Colonic mucosa (tissue), 4 donors: ENCODE data around the gene COL4A4. TPM values are rescaled to one million over a fixed set of nuclear protein-coding genes. Genes with fewer than 3 reads are reported as not detected.

Source experiments
- DNase-seq: peaks from one replicate; pipeline ENCODE4 v3.0.0-alpha.2; 2020
- H3K27ac ChIP-seq: fragments of 200-600 bp; one replicate; pipeline ENCODE4 v1.8.0; 2021
- H3K27me3 ChIP-seq: fragments of 200-600 bp; one replicate; pipeline ENCODE4 v1.8.0; 2021
- H3K36me3 ChIP-seq: fragments of 200-600 bp; one replicate; pipeline ENCODE4 v1.8.0; 2021
- H3K4me1 ChIP-seq: fragments of 200-600 bp; one replicate; pipeline ENCODE4 v1.8.0; 2021; ENCODE audit warnings: mild to moderate bottlenecking
- H3K4me3 ChIP-seq: fragments of 200-600 bp; one replicate; pipeline ENCODE4 v1.8.0; 2021
- H3K9ac ChIP-seq, 2 donors: one replicate each; pipeline ENCODE4 v1.7.0; 2013; ENCODE audit warnings: control low read depth in 2 of 2, low read depth in 2 of 2, low read length in 2 of 2
- H3K9me3 ChIP-seq: fragments of 200-600 bp; one replicate; pipeline ENCODE4 v1.8.0; 2021
- CTCF ChIP-seq: fragments of 200-600 bp; IDR thresholded peaks from one replicate; pipeline ENCODE4 v1.8.0; 2022; ENCODE audit warnings: antibody characterized with exemption, mild to moderate bottlenecking
- intact Hi-C: fragments of 100-400 bp; cut with DNase I; formaldehyde crosslinking; loops from one replicate; pipeline ENCODE4 v1.14.1; 2022
- total RNA-seq, 2 donors: library from RNA; stranded (reverse); fragmentation: NEBNext Ultra II Directional in 1 of 2; extraction: Animal tissue kit (Norgen Biotek cat#: 25700) in 1 of 2; gene quantifications; one replicate each; pipeline ENCODE4 v1.2.1, GENCODE V29; 2021
- donor health status: healthy.
- donor health status: DM: no; HTN: no; CAD: no.
- donor health status: DM: no; HTN: no; CAD: no.

The COL4A4 gene
- total RNA-seq, 2 donors from 2014 or later, result 0.40 to 0.93 TPM

- H3K27ac ChIP-seq, result no peak overlapping the region
- TF ChIP-seq CTCF, result no peak
- H3K9me3 ChIP-seq, result no peaks in the 10 kb centered on the region
- no peak for DNase-seq
- no peaks in the 10 kb centered on the region for H3K4me1 ChIP-seq
- H3K4me3 ChIP-seq, result no peak overlapping the region
- intact Hi-C loops, result no loop called here
- no peaks in the 10 kb centered on the region for H3K36me3 ChIP-seq
- H3K27me3 ChIP-seq, result no peaks in the 10 kb centered on the region
- H3K9ac ChIP-seq, result no peak overlapping the region
Observed at GRCh38 chr2:226973816-226974215, 190.2 kb downstream of the COL4A4 start.

GRCh38 chr2:226971770-226972169, 192.2 kb downstream of the COL4A4 start:
- Histone ChIP-seq H3K27me3 (no peaks in the 10 kb centered on the region), H3K4me1 (no peaks in the 10 kb centered on the region), H3K9me3 (no peaks in the 10 kb centered on the region), H3K9ac (no peak overlapping the region), H3K27ac (no peak overlapping the region), H3K4me3 (no peak overlapping the region), H3K36me3 (no peaks in the 10 kb centered on the region)
- DNase-seq, result no peak
- intact Hi-C loops, result no loop called here
- TF ChIP-seq CTCF, result no peak

GRCh38 chr2:226971084-226971483, 192.9 kb downstream of the COL4A4 start:
- no peak overlapping the region for H3K27ac ChIP-seq
- TF ChIP-seq CTCF, result no peak
- no peak overlapping the region for H3K9ac ChIP-seq

GRCh38 chr2:226970362-226970761, 193.6 kb downstream of the COL4A4 start:
- no peak for DNase-seq
- TF ChIP-seq CTCF, result no peak
- no peak overlapping the region for H3K4me3 ChIP-seq
- H3K4me1 ChIP-seq, result no peaks in the 10 kb centered on the region
- H3K36me3 ChIP-seq, result no peaks in the 10 kb centered on the region
- no peaks in the 10 kb centered on the region for H3K9me3 ChIP-seq
- no peak overlapping the region for H3K9ac ChIP-seq
- intact Hi-C loops, result no loop called here
- no peaks in the 10 kb centered on the region for H3K27me3 ChIP-seq
- H3K27ac ChIP-seq, result no peak overlapping the region

More at GRCh38 chr2:226971084-226971483, 192.9 kb downstream of the COL4A4 start:
- no peak for DNase-seq
- no peaks in the 10 kb centered on the region for H3K4me1 ChIP-seq
- no peaks in the 10 kb centered on the region for H3K9me3 ChIP-seq
- H3K4me3 ChIP-seq, result no peak overlapping the region
- no peaks in the 10 kb centered on the region for H3K36me3 ChIP-seq
- intact Hi-C loops, result no loop called here
- H3K27me3 ChIP-seq, result no peaks in the 10 kb centered on the region

- Histone ChIP-seq H3K27me3 (no peaks in the 10 kb centered on the region), H3K27ac (no peak overlapping the region), H3K9me3 (no peaks in the 10 kb centered on the region), H3K4me1 (no peaks in the 10 kb centered on the region), H3K4me3 (no peak overlapping the region), H3K9ac (no peak overlapping the region), H3K36me3 (no peaks in the 10 kb centered on the region)
- DNase-seq, result no peak
- intact Hi-C loops, result no loop called here
- no peak for TF ChIP-seq CTCF
Observed at GRCh38 chr2:226969417-226970080, 194.5 kb downstream of the COL4A4 start.
